HG02588 (cell line): ENCODE results near the gene APOC1.
"Not testable (repeated sequence)": the region's sequence is repeated elsewhere in the genome, so short reads cannot be mapped to it uniquely, and the experiment has no call there.

ENCODE experiments used
- ATAC-seq: cut with Tn5 transposase; IDR thresholded peaks from one replicate; pipeline ENCODE4 v1.9.1; 2021; ENCODE audit warnings: mild to moderate bottlenecking, moderate library complexity; ENCODE audit not compliant: unreplicated experiment

APOC1 gene

DNA sequence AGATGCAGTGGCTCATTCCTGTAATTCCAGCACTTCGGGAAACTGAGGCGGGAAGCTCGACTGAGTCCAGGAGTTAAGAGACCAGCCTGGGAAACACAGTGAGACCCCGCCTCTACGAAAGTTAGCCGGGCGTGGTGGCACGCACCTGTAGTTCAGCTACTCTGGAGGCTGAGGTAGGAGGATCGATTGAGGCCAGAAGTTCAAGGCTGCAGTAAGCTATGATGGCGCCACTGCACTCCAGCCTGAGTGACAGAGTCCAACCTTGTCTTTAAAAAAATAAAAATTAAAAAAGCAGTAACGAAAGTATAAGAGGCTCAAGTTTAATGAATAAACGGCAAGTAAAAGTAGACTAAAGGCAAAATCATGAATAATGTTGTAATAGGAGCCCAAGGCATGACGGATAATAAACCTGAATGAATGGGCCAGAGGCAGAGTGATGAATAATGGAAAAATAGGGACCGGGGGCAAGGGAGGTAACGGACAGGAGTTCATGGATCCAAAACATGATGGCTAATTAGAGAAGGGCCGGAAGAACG is 24.5 kb upstream of the APOC1 start:
- no peak for ATAC-seq

DNA sequence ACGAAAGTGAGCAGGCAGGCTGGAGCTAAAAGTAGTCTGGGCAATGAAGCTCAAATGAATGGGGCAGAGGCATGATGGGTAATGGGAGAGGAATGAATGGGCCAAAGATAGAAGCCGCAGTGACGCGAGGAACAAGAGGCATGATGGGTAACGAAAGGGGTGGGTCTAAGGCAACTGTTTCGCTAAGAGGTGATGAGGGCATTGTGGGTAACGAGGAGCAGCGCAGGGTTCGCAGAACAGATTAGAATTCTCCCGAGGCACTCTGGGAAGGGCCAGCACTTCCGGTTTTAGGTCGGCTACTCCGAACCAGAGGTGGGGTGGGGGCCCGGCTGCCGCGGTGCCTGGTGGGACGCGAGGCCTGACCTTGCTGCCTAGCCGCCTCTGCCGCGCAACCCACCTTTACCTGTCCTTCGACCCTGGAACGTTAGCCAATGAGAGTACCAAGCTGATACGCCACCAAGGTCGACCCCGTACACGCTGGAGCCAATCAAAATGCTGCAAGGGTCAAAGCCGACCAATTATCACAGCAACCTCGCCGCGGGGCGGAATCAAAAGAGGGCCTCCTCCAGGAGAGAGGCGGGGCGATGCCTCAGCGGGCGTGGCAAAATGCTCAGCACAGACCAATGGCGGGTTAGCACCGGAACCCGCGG is 23.9 kb upstream of the APOC1 start:
- ATAC-seq, result peak; percentile 79

DNA sequence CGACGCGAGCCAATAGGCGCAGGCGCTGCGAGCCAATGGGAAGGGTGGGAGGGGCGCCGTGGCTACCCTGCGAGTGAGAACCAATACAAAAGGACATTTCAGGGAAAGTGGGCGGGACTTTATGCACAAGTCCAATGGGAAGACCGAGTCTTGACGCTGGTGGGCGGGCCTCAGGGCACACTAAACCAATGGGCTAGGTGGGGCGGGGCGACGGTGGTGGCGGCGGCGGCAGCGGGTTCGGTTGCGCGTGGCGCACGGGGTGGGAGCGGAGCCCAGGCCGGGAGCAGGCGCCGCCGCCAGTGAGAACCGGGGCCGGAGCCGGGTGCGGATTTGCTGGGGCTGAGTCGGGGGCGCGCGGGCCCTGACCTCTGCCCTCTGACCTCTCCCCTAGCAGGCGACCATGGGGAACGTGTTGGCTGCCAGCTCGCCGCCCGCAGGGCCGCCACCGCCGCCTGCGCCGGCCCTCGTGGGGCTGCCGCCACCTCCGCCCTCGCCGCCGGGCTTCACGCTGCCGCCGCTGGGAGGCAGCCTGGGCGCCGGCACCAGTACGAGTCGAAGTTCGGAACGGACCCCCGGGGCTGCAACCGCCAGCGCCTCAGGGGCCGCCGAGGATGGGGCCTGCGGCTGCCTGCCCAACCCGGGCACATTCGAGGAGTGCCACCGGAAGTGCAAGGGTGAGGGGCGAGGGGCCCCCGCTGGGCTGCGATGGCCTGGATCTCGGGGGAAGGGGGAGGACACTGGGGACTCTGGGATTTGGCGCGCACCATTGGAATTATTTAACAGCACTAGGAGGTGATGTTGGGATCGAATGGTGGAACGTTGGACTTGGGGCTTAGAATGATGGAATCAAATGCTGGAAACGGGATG is 23.2 kb upstream of the APOC1 start, which contains the start of gene TOMM40:
Gene TOMM40, plus strand, starts transcription at position 239 of the 867 bp plus-strand sequence. Its CDS starts 162 bp downstream, at position 401.
- ATAC-seq, result no peak

DNA sequence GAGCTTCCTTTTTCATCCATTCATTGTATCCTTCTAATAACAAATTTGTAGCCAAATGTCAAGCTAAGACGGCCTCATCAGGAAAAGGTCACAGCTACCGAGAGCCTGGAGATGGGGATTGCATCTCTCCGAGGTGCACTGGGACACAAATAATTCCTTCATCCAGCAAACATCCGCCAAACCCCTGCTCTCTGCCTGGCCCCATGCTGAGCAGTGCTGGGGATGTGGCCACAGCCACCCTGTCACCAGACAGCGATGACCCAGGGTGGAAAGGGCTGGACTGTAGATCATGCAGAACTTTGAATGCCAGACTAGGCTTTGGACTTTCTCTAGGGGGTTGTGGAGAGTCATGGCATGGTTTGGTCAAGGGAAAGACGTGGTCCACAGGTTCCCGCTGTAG is 21.5 kb upstream of the APOC1 start:
- no peak for ATAC-seq

DNA sequence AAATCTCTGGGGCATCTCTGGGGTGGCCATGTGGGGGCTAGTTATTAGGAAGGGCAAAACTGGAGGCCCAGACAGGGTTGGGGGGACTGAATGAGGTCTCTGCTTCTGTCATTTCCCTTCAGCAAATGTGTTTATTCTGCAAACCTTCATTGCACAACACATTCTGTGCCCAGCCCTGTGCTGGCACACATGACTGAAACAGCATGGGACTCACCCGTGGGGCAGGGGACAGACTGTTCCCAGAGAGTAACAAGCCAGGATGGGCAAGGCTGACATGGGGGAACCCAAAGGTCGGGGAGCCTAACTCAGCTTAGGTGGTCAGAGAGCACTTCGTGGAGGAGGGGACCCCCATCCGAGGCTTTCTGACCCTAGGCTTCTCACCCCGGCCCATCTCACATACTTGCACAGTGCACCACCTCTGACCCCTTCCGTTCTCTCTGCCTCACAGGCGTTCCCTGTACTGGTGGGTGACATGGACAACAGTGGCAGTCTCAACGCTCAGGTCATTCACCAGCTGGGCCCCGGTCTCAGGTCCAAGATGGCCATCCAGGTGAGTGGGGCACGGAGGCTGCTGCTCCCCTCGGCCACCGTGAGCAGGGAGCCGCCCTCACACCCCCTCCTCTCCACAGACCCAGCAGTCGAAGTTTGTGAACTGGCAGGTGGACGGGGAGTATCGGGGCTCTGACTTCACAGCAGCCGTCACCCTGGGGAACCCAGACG is 20.9 kb upstream of the APOC1 start:
- no peak for ATAC-seq

DNA sequence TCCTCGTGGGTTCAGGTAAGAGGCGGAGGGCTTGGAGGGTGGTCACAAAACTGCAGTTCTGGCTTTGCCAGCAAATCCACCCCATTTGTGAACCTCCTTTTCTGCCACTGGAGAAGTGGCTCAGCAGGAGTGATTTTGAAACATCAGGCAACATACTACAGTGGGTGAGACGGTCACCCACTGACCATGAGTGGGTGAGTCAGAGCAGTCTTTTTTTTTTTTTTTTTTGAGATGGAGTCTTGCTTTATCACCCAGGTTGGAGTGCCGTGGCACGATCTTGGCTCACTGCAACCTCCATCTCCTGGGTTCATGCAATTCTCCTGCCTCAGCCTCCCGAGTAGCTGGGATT is 20.4 kb upstream of the APOC1 start:
- ATAC-seq, result no peak

DNA sequence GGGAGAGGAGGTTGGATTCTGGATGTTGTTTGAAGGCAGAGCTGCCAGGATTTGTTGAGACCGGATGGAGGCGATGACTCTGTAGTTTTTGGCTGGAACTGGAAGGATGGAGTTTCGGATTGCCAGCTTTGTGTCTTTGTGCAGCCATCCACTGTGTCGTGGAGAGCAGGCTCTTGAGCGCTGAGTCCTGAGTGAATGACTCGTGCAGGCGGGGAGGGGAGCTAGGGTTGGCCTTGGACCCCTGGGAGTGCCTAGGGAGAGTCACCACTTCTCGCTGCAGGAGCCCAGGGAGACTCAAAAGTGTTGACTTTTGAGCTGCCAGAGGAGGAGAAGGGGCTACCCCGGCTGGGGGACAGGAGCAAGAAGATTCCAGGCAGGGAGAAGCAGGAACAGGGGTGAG is 19.5 kb upstream of the APOC1 start:
- no peak for ATAC-seq

DNA sequence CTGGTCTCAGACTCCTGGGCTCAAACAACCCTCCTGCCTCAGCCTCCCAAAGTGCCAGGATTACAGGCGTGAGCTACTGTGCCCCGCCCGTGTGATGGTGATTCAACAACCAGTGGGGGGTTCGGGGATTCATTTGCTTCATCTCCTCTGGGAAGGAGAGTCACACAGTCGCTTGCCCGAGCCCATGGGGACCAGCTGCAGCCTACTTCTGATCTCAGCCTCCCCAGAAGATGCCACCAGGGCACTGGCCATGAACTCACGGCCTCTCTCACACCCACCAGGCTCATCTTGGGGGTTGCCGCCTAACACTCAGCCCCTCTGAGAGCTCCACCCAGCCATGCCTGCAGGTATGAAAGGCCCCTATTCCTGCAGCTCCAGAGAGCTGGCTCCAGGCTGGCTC is 16.6 kb upstream of the APOC1 start:
- no peak for ATAC-seq

DNA sequence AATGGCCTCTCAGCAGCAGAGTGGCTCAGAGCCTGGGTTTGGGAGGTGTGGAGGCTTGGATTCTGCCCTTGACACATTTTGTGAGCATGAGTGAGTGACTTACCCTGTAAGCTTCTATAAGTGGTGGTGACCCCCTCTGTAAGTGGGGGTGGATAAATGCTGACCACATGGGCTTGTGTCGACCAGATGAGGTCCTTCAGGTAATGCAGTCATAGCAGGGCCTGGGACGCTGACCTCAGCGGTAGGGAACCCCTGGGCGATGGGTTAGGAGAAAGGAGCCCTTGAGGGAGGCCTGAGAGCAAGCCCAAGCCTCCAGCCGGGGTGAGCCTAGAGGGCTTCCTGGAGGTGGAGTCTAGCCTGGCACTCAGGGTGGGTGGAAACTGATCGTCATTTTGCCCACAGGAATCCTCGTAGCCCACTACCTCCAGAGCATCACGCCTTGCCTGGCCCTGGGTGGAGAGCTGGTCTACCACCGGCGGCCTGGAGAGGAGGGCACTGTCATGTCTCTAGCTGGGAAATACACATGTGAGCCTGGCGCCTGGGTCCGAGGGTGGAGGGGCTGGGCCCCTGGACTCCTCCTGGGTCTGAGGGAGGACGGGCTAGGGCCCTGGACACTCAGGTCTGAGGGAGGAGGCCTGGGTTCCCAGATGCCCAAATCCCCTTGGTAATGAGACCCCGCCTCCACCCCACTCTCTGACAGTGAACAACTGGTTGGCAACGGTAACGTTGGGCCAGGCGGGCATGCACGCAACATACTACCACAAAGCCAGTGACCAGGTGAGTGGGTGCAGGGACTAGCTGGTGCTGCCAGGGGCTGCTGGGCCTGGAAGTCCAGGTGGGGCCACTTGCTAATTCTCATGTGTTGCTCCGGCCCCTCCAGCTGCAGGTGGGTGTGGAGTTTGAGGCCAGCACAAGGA is 13.8 kb upstream of the APOC1 start:
- ATAC-seq, result no peak

DNA sequence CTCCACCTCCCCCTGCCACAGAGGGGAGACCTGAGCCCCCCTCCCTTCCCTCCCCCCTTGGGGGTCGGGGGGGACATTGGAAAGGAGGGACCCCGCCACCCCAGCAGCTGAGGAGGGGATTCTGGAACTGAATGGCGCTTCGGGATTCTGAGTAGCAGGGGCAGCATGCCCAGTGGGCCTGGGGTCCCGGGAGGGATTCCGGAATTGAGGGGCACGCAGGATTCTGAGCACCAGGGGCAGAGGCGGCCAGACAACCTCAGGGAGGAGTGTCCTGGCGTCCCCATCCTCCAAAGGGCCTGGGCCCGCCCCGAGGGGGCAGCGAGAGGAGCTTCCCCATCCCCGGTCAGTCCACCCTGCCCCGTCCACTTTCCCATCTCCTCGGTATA is 11.2 kb upstream of the APOC1 start:
- ATAC-seq, result no peak

DNA sequence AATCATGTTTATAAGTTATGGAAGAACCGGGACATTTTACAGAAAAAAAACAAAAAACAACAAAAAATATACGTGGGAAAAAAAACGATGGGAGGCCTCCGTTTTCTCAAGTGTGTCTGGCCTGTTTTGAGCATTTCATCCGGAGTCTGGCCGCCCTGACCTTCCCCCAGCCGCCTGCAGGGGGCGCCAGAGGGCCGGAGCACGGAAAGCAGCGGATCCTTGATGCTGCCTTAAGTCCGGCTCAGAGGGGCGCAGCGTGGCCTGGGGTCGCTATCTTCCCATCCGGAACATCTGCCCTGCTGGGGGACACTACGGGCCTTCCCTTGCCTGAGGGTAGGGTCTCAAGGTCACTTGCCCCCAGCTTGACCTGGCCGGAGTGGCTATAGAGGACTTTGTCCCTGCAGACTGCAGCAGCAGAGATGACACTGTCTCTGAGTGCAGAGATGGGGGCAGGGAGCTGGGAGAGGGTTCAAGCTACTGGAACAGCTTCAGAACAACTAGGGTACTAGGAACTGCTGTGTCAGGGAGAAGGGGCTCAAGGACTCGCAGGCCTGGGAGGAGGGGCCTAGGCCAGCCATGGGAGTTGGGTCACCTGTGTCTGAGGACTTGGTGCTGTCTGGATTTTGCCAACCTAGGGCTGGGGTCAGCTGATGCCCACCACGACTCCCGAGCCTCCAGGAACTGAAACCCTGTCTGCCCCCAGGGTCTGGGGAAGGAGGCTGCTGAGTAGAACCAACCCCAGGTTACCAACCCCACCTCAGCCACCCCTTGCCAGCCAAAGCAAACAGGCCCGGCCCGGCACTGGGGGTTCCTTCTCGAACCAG is 10.6 kb upstream of the APOC1 start:
- ATAC-seq, result no peak

DNA sequence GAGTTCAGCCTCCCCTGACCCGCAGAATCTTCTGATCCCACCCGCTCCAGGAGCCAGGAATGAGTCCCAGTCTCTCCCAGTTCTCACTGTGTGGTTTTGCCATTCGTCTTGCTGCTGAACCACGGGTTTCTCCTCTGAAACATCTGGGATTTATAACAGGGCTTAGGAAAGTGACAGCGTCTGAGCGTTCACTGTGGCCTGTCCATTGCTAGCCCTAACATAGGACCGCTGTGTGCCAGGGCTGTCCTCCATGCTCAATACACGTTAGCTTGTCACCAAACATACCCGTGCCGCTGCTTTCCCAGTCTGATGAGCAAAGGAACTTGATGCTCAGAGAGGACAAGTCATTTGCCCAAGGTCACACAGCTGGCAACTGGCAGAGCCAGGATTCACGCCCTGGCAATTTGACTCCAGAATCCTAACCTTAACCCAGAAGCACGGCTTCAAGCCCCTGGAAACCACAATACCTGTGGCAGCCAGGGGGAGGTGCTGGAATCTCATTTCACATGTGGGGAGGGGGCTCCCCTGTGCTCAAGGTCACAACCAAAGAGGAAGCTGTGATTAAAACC is 9.9 kb upstream of the APOC1 start:
- no peak for ATAC-seq

DNA sequence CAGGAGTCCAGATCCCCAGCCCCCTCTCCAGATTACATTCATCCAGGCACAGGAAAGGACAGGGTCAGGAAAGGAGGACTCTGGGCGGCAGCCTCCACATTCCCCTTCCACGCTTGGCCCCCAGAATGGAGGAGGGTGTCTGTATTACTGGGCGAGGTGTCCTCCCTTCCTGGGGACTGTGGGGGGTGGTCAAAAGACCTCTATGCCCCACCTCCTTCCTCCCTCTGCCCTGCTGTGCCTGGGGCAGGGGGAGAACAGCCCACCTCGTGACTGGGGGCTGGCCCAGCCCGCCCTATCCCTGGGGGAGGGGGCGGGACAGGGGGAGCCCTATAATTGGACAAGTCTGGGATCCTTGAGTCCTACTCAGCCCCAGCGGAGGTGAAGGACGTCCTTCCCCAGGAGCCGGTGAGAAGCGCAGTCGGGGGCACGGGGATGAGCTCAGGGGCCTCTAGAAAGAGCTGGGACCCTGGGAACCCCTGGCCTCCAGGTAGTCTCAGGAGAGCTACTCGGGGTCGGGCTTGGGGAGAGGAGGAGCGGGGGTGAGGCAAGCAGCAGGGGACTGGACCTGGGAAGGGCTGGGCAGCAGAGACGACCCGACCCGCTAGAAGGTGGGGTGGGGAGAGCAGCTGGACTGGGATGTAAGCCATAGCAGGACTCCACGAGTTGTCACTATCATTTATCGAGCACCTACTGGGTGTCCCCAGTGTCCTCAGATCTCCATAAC is 8.8 kb upstream of the APOC1 start, which contains the start of gene APOE:
Gene APOE, plus strand, starts transcription at position 360 of the 724 bp plus-strand sequence. CDS start 829 bp downstream, outside the sequence.
- no peak for ATAC-seq

DNA sequence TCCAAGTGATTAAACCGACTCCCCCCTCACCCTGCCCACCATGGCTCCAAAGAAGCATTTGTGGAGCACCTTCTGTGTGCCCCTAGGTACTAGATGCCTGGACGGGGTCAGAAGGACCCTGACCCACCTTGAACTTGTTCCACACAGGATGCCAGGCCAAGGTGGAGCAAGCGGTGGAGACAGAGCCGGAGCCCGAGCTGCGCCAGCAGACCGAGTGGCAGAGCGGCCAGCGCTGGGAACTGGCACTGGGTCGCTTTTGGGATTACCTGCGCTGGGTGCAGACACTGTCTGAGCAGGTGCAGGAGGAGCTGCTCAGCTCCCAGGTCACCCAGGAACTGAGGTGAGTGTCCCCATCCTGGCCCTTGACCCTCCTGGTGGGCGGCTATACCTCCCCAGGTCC is 6.8 kb upstream of the APOC1 start:
- no peak for ATAC-seq

DNA sequence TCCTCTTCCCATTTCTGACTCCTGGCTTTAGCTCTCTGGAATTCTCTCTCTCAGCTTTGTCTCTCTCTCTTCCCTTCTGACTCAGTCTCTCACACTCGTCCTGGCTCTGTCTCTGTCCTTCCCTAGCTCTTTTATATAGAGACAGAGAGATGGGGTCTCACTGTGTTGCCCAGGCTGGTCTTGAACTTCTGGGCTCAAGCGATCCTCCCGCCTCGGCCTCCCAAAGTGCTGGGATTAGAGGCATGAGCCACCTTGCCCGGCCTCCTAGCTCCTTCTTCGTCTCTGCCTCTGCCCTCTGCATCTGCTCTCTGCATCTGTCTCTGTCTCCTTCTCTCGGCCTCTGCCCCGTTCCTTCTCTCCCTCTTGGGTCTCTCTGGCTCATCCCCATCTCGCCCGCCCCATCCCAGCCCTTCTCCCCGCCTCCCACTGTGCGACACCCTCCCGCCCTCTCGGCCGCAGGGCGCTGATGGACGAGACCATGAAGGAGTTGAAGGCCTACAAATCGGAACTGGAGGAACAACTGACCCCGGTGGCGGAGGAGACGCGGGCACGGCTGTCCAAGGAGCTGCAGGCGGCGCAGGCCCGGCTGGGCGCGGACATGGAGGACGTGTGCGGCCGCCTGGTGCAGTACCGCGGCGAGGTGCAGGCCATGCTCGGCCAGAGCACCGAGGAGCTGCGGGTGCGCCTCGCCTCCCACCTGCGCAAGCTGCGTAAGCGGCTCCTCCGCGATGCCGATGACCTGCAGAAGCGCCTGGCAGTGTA is 6.2 kb upstream of the APOC1 start:
- no peak for ATAC-seq

DNA sequence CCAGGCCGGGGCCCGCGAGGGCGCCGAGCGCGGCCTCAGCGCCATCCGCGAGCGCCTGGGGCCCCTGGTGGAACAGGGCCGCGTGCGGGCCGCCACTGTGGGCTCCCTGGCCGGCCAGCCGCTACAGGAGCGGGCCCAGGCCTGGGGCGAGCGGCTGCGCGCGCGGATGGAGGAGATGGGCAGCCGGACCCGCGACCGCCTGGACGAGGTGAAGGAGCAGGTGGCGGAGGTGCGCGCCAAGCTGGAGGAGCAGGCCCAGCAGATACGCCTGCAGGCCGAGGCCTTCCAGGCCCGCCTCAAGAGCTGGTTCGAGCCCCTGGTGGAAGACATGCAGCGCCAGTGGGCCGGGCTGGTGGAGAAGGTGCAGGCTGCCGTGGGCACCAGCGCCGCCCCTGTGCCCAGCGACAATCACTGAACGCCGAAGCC is 5.6 kb upstream of the APOC1 start:
- no peak for ATAC-seq

DNA sequence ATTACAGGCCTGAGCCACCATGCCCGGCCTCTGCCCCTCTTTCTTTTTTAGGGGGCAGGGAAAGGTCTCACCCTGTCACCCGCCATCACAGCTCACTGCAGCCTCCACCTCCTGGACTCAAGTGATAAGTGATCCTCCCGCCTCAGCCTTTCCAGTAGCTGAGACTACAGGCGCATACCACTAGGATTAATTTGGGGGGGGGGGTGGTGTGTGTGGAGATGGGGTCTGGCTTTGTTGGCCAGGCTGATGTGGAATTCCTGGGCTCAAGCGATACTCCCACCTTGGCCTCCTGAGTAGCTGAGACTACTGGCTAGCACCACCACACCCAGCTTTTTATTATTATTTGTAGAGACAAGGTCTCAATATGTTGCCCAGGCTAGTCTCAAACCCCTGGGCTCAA is 4.6 kb upstream of the APOC1 start:
- no peak for ATAC-seq

DNA sequence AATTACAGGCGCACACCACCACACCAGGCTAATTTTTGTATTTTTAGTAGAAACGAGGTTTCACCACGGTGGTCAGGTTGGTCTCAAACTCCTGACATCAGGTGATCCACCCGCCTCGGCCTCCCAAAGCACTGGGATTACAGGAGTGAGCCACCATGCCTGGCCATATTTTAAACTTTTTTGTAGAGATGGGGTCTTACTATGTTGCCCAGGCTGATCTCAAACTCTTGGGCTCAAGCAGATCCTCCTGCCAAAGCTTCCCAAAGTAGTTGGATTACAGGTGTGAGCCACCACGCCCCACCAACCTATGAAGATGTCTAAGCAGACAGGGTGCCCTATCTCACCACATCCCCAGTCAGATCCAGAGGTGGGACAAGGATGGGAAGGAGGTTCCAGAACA is 2.5 kb upstream of the APOC1 start:
- not testable (repeated sequence) for ATAC-seq
